Neuronal stem cell (in vitro differentiated cells): ENCODE measurements around the gene ARHGAP24.

Source experiments
- DNase-seq: peaks from one replicate; pipeline ENCODE4 v3.0.0-alpha.2; 2013; ENCODE audit warnings: low spot score
- H2AFZ ChIP-seq: one replicate; pipeline ENCODE4 v1.6.1; 2013; ENCODE audit warnings: mild to moderate bottlenecking, low read length, inconsistent platforms
- H2AK5ac ChIP-seq: 2 replicates; pipeline ENCODE4 v1.6.1; 2013; ENCODE audit warnings: low read depth, mild to moderate bottlenecking, inconsistent platforms, low read length, moderate library complexity, mixed read lengths
- H2BK120ac ChIP-seq: 2 replicates; pipeline ENCODE4 v1.6.1; 2013; ENCODE audit warnings: low read depth, mild to moderate bottlenecking, inconsistent platforms, low read length, moderate library complexity, mixed read lengths
- H2BK12ac ChIP-seq: one replicate; pipeline ENCODE4 v1.6.1; 2013; ENCODE audit warnings: low read length, inconsistent platforms
- H2BK15ac ChIP-seq: 2 replicates; pipeline ENCODE4 v1.6.1; 2013; ENCODE audit warnings: mild to moderate bottlenecking, low read length, inconsistent platforms, mixed read lengths
- H2BK5ac ChIP-seq: one replicate; pipeline ENCODE4 v1.6.1; 2013; ENCODE audit warnings: inconsistent platforms, mild to moderate bottlenecking, low read length, moderate library complexity
- H3K14ac ChIP-seq: one replicate; pipeline ENCODE4 v1.6.1; 2013; ENCODE audit warnings: low read length, inconsistent platforms
- H3K18ac ChIP-seq: 2 replicates; pipeline ENCODE4 v1.6.1; 2013; ENCODE audit warnings: low read length, inconsistent platforms
- H3K23ac ChIP-seq: 2 replicates; pipeline ENCODE4 v1.6.1; 2013; ENCODE audit warnings: low read depth, mild to moderate bottlenecking, mixed read lengths, low read length, inconsistent platforms; ENCODE audit not compliant: poor library complexity
- H3K27ac ChIP-seq: replicated peaks from 3 replicates; pipeline ENCODE4 v1.5.1; 2013; ENCODE audit warnings: low read length, inconsistent platforms
- H3K27me3 ChIP-seq, 3 experiments: 2 replicates each; pipeline ENCODE4 v1.6.1; 2013; ENCODE audit warnings: low read length in 3 of 3, mild to moderate bottlenecking in 2 of 3, inconsistent platforms in 1 of 3, low read depth in 1 of 3, mixed read lengths in 1 of 3, moderate library complexity in 1 of 3; ENCODE audit not compliant: control insufficient read depth in 3 of 3, insufficient read depth in 3 of 3
- H3K36me3 ChIP-seq, 2 donors: replicated peaks in 1 of 2; 2 replicates each; pipeline ENCODE4 v1.6.1; 2013; ENCODE audit warnings: low read length in 2 of 2; ENCODE audit not compliant: control insufficient read depth in 2 of 2, insufficient read depth in 2 of 2
- H3K4ac ChIP-seq: 2 replicates; pipeline ENCODE4 v1.6.1; 2013; ENCODE audit warnings: inconsistent platforms, mild to moderate bottlenecking, low read length, moderate library complexity
- H3K4me1 ChIP-seq, 2 donors: 1 replicate in 1 of 2; 2 replicates in 1 of 2; pipeline ENCODE4 v1.6.1; 2013; ENCODE audit warnings: low read length in 2 of 2, low read depth in 1 of 2; ENCODE audit not compliant: control insufficient read depth in 2 of 2, insufficient read depth in 1 of 2
- H3K4me2 ChIP-seq: one replicate; pipeline ENCODE4 v1.6.1; 2013; ENCODE audit warnings: mild to moderate bottlenecking, low read length, inconsistent platforms; ENCODE audit not compliant: insufficient read depth, poor library complexity, severe bottlenecking
- H3K4me3 ChIP-seq, 2 donors: 2 replicates each; pipeline ENCODE4 v1.5.1; 2013; ENCODE audit warnings: low read length in 2 of 2, mild to moderate bottlenecking in 2 of 2, inconsistent platforms in 1 of 2, moderate library complexity in 1 of 2
- H3K79me1 ChIP-seq: one replicate; pipeline ENCODE4 v1.6.1; 2013; ENCODE audit warnings: low read depth, mild to moderate bottlenecking, inconsistent platforms, low read length, moderate library complexity
- H3K9ac ChIP-seq: one replicate; pipeline ENCODE4 v1.6.1; 2013; ENCODE audit warnings: mild to moderate bottlenecking, low read depth, low read length, inconsistent platforms; ENCODE audit not compliant: poor library complexity
- H3K9me3 ChIP-seq, 2 donors: replicated peaks in 1 of 2; 2 replicates each; pipeline versions ENCODE3 to v1.6.1; 2013; ENCODE audit warnings: low read length in 2 of 2, mild to moderate bottlenecking in 2 of 2, inconsistent platforms in 1 of 2, low read depth in 1 of 2, mixed read lengths in 1 of 2, moderate library complexity in 1 of 2; ENCODE audit not compliant: control insufficient read depth in 2 of 2, insufficient read depth in 1 of 2
- H4K8ac ChIP-seq: one replicate; pipeline ENCODE4 v1.6.1; 2013; ENCODE audit warnings: low read depth, mild to moderate bottlenecking, inconsistent platforms, low read length, moderate library complexity
- H4K91ac ChIP-seq: one replicate; pipeline ENCODE4 v1.6.1; 2013; ENCODE audit warnings: low read length, low read depth, mild to moderate bottlenecking, inconsistent platforms; ENCODE audit not compliant: poor library complexity
- WGBS, 2 donors: extraction: QIAGEN DNeasy Blood & Tissue Kit; methylation state at CpG; one replicate each; pipeline ENCODE4 v1.1.7; 2013; ENCODE audit warnings: missing lambda C conversion rate in 2 of 2, mixed read lengths in 1 of 2; ENCODE audit not compliant: insufficient read length in 2 of 2, insufficient replicate concordance in 1 of 2; ENCODE audit errors: extremely low coverage in 2 of 2; 5-methylcytosine and 5-hydroxymethylcytosine counted together

The ARHGAP24 gene

DNA sequence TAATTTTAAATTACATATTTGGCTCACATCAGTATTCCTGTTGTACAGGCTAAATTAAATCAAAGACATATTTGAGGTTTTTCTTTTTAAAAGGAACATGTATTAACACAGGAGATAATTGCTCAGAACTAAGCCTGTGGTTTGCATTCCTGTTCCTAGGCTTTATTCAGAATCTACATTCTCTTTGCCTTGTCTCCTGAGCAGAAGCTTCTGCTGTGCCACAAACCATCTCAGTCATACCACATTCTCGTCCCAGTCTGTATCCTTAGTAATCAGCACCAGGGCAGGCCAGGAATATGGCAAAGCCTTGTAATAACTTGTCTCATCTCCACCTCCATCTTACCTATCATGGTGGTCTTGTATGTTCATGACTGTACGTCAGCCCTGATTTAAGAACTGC, 162.8 kb downstream of the ARHGAP24 start:
- no peak for DNase-seq
- Histone ChIP-seq H3K4me1 (no peaks in the 10 kb centered on the region), H3K9ac (no peak overlapping the region), H3K18ac (no peak overlapping the region), H3K14ac (no peak overlapping the region), H3K27me3 (no peaks in the 10 kb centered on the region), H2BK120ac (no peak overlapping the region), H2BK15ac (no peak overlapping the region), H4K8ac (no peak overlapping the region), H3K36me3 (no peaks in the 10 kb centered on the region), H2BK5ac (no peak overlapping the region), H2AK5ac (no peak overlapping the region), H3K9me3 (no peaks in the 10 kb centered on the region), H3K27ac (no peak overlapping the region), H3K4me3 (no peak overlapping the region), H2BK12ac (no peak overlapping the region), H4K91ac (no peak overlapping the region), H2AFZ (no peak overlapping the region), H3K23ac (no peak overlapping the region), H3K79me1 (no peaks in the 10 kb centered on the region), H3K4me2 (no peak overlapping the region), H3K4ac (no peak overlapping the region)
- no CpG with 5 or more reads among the region's 2 CpGs for WGBS, 2 donors

DNA sequence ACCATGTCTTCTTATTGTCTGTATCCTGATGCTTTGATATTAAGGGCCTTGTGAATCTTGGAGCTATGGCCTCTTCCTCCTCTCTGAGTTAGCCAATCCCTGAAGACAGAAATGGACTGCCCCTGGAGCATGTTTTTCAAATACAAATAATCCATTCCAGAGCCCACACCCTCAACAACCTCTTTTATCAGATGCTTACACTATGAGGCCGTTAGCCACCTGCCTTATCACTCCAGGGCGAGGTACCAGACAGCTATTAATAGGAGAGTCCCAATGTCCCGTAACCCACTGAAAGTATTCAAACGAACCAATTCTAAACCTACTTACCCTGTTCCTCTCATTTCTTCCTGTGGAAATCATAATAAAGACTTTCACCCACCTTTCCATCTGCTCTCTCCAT, 165.0 kb downstream of the ARHGAP24 start:
- no peak overlapping the region for H2AFZ ChIP-seq
- H2AK5ac ChIP-seq, result no peak overlapping the region
- no peak overlapping the region for H3K4me3 ChIP-seq
- H2BK120ac ChIP-seq, result no peak overlapping the region
- H2BK12ac ChIP-seq, result no peak overlapping the region
- no peaks in the 10 kb centered on the region for H3K79me1 ChIP-seq
- no CpG with 5 or more reads among the region's 4 CpGs for WGBS, 2 donors
- H2BK5ac ChIP-seq, result no peak overlapping the region
- no peak overlapping the region for H3K9ac ChIP-seq
- no peaks in the 10 kb centered on the region for H3K9me3 ChIP-seq
- H3K4me2 ChIP-seq, result no peak overlapping the region
- no peak for DNase-seq
- no peak overlapping the region for H3K18ac ChIP-seq
- no peak overlapping the region for H3K27ac ChIP-seq
- no peaks in the 10 kb centered on the region for H3K27me3 ChIP-seq
- H3K14ac ChIP-seq, result no peak overlapping the region
- H2BK15ac ChIP-seq, result no peak overlapping the region
- no peaks in the 10 kb centered on the region for H3K36me3 ChIP-seq
- no peak overlapping the region for H4K91ac ChIP-seq
- no peak overlapping the region for H3K4ac ChIP-seq
- H3K4me1 ChIP-seq, result no peaks in the 10 kb centered on the region
- H3K23ac ChIP-seq, result no peak overlapping the region
- no peak overlapping the region for H4K8ac ChIP-seq

DNA sequence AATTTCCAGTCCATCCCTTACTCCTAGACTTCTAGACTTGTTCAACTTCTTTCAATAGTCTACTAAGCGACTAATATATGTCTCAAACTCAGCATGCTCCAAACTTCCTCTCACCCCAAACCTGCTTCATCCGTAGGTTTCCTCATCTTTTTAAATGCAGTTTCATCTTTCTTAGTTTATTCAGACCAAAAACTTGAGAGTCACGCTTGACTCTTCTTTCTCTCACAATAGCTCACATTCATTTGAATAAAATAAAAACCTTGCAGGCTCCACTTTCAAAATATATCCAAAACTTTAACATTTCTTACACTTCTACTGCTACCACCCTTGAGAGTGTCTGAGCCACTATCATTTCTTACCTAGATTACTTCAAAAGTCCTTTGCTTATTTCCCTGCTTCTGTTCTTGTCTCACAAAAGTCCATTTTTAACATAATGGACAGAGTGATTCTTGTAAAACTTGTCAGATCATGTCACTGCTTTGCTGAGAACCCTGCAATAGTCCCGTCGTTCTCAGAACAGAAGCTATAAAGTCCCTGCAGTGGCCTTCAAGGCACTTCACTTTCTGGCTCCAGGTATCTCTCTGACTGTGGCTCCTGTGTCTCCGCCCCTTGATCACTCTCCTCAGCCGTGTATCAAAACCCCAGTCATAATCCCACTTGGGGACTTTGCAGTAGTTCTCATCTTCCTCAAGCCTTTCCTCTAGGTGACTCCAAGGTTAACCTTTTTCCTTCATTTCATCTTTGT, 167.6 kb downstream of the ARHGAP24 start:
- Histone ChIP-seq H3K9ac (no peak overlapping the region), H2AK5ac (no peak overlapping the region), H3K4me2 (no peak overlapping the region), H2BK12ac (no peak overlapping the region), H4K91ac (no peak overlapping the region), H2BK15ac (no peak overlapping the region), H2BK5ac (no peak overlapping the region), H3K27ac (no peak overlapping the region), H3K4ac (no peak overlapping the region), H3K14ac (no peak overlapping the region), H3K27me3 (no peaks in the 10 kb centered on the region), H3K4me3 (no peak overlapping the region), H2AFZ (no peak overlapping the region), H3K36me3 (no peaks in the 10 kb centered on the region), H3K9me3 (no peaks in the 10 kb centered on the region), H3K4me1 (no peaks in the 10 kb centered on the region), H4K8ac (no peak overlapping the region), H2BK120ac (no peak overlapping the region), H3K18ac (no peak overlapping the region), H3K23ac (no peak overlapping the region), H3K79me1 (no peaks in the 10 kb centered on the region)
- WGBS, 2 donors, result no CpG with 5 or more reads among the region's 7 CpGs
- DNase-seq, result no peak

DNA sequence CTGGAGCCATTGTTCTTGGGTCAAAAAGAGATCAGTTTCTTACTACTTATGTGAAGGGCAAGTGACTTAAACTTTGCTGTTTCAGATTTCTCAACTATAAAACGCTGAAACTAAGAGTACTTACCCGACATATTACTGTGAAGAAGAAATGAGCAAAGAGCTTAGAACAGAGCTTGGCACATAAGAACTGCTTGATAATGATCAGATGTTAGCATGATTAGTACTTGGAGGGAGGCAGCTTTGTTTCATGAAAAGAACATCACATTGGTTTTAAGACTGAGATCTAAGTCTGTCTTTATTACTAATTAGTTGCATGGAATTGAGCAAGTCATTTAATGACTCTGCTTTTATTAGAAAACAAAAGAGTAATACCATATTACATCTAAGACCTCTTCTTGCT, 169.1 kb downstream of the ARHGAP24 start:
- H2AK5ac ChIP-seq, result no peak overlapping the region
- H3K14ac ChIP-seq, result no peak overlapping the region
- no peaks in the 10 kb centered on the region for H3K36me3 ChIP-seq
- H4K8ac ChIP-seq, result no peak overlapping the region
- no peak overlapping the region for H2BK15ac ChIP-seq
- no peak overlapping the region for H2BK5ac ChIP-seq
- H3K23ac ChIP-seq, result no peak overlapping the region
- H3K4me3 ChIP-seq, result no peak overlapping the region
- no CpG with 5 or more reads among the region's 2 CpGs for WGBS, 2 donors
- no peak overlapping the region for H2BK12ac ChIP-seq
- H3K4me1 ChIP-seq, result no peaks in the 10 kb centered on the region
- no peaks in the 10 kb centered on the region for H3K27me3 ChIP-seq
- H4K91ac ChIP-seq, result no peak overlapping the region
- no peak overlapping the region for H3K18ac ChIP-seq
- no peak overlapping the region for H3K4ac ChIP-seq
- H3K9ac ChIP-seq, result no peak overlapping the region
- no peaks in the 10 kb centered on the region for H3K79me1 ChIP-seq
- H3K27ac ChIP-seq, result no peak overlapping the region
- no peak overlapping the region for H2AFZ ChIP-seq
- no peaks in the 10 kb centered on the region for H3K9me3 ChIP-seq
- no peak overlapping the region for H2BK120ac ChIP-seq
- no peak for DNase-seq
- no peak overlapping the region for H3K4me2 ChIP-seq
